ENCODE data around the gene CXorf51B.
"Not testable (repeated sequence)": the region's sequence is repeated elsewhere in the genome, so short reads cannot be mapped to it uniquely, and the experiment has no call there.

Gene CXorf51B

GRCh38 chrX:146809471-146809870 is at the start of gene CXorf51B:
TSS of gene CXorf51B (plus strand) at chrX:146809771. CDS start at chrX:146809792, 21 bp downstream.
- not testable (repeated sequence) for DNase-seq (ENCODE audit: low spot score)

GRCh38 chrX:146814644-146815043 is 5.1 kb downstream of the CXorf51B start, which contains the start of gene CXorf51A:
TSS of gene CXorf51A (minus strand) at chrX:146814744. CDS start at chrX:146814723, 21 bp downstream.
- not testable (repeated sequence) for DNase-seq (ENCODE audit: low spot score)

GRCh38 chrX:146831994-146832393 is 22.4 kb downstream of the CXorf51B start:
- no peak for DNase-seq (ENCODE audit: low spot score)

- DNase-seq (ENCODE audit: low spot score), result no peak
Measured at GRCh38 chrX:146854281-146854680, 44.7 kb downstream of the CXorf51B start.
